Adipose tissue (tissue), 3 donors: ENCODE data around the gene YIPF1. TPM values are rescaled to one million over a fixed set of nuclear protein-coding genes. Genes with fewer than 3 reads are reported as not detected.
"Not testable (repeated sequence)": the region's sequence is repeated elsewhere in the genome, so short reads cannot be mapped to it uniquely, and the experiment has no call there.

Source experiments
- H3K27ac ChIP-seq: one replicate; pipeline ENCODE4 v1.5.1; 2013; ENCODE audit warnings: low read depth, low read length
- WGBS, 3 donors: extraction: QIAGEN DNeasy Blood & Tissue Kit; methylation state at CpG; one replicate each; pipeline ENCODE4 v1.1.7; 2013; 5-methylcytosine and 5-hydroxymethylcytosine counted together
- polyA plus RNA-seq, 3 donors: library from polyadenylated mRNA; stranded (reverse); fragments of 200-250 nt; gene quantifications; one replicate each; pipeline ENCODE4 v1.2.3, GENCODE V29; 2013
- donor health status: healthy with polysubstance abuse.
- donor health status: Bipolar disorder and iron deficiency.
- donor health status: healthy.

Gene YIPF1
- polyA plus RNA-seq, 3 donors = 16.3 to 22.6 (median 16.5) TPM

DNA sequence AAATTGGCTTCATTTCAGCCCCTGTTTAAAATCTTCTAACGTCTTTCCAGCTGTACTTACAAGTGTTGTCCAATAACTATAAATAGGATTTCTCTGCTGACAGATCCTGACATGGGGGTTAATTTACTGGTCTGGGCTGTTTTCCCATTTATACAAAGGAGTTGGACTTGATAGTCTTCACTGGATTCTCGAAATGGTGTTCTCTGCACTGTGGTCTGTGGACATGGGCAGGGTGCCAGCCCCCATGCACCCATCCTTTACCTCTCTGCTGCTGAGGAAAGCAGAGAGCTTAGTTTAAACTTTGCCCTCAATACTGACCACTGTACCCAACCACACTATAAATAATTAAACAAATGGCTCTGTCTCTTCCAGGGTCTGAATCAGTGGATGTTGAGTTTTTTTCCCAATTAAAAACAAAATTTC lies 9.6 kb upstream of the YIPF1 start:
- WGBS, 3 donors = 9 to 15% (median 13%) methylated on average over 2 of the region's 2 CpGs
- no peak overlapping the region for H3K27ac ChIP-seq

DNA sequence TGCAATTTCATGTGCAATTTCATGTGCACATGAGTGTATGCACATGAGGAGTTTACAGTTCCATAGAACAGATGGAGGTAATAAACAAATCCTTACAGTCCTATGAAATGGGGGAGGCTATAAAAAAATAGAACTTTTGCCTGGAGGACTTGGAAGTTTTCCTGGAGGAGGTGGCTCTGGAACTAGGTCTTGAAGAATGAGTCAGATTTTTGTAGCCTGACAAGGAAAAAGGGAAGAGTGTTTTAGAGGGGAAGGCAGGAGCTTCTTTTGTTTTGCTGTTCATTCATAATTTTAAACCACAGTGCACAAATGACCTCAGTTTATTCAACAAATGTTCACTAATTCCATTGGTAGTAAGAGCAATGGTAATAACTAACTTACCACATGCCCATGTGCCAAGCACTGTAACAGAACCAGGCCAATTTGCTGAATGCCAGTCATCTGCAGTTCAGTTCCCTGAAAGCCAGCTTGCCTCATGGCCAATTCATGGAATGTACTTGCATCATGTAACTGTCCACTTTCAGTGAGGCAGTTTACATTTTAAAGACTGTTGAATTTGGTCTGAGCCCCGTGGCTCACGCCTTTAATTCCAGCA lies 7.1 kb upstream of the YIPF1 start:
- 72 to 83% (median 80%) methylated on average over 2 of the region's 2 CpGs for WGBS, 3 donors
- peak overlapping the region; percentile 6 for H3K27ac ChIP-seq

DNA sequence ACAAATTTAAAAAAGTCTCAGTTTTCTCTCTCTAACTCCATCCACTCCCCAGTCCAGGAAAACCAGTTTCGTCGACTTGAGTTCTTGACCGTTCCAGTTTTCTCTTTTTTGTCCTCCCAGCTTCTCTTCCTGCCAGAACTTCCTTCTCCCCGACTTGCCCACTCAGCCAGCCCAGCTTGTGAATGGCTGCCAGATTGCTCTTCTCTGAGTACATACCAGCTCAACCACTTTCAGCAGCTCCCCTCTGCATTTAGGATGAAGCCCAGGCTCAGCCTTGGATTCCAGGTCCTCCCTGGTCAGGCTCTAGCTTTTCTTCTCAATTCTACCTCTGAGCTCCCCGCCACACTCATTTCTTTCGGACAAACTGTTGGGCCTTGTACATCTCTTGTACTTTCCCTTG lies 5.8 kb upstream of the YIPF1 start:
- no peak overlapping the region for H3K27ac ChIP-seq
- WGBS, 3 donors = 60 to 78% (median 68%) methylated on average over 6 of the region's 6 CpGs

DNA sequence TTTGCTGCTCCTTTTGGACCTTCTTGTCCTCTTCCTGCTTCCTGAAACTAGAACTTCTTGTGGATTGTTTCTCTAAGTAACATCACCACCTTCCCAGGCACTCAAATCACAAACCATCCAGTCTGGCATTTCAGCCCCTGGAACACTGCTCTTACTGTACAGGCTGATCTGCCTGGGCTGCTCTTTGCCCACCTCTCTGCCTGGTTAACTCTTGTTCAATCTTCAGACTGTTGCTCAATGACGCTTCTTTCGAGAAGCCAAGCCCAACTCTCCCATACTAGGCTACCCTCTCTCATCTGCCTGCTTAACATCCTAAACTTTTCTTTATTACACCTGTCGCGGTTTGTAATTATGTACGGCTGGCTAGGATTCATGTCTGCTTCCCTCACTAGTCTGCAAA lies 5.0 kb upstream of the YIPF1 start:
- H3K27ac ChIP-seq = no peak overlapping the region
- WGBS, 3 donors = 88 to 94% (median 89%) methylated on average over 5 of the region's 5 CpGs

DNA sequence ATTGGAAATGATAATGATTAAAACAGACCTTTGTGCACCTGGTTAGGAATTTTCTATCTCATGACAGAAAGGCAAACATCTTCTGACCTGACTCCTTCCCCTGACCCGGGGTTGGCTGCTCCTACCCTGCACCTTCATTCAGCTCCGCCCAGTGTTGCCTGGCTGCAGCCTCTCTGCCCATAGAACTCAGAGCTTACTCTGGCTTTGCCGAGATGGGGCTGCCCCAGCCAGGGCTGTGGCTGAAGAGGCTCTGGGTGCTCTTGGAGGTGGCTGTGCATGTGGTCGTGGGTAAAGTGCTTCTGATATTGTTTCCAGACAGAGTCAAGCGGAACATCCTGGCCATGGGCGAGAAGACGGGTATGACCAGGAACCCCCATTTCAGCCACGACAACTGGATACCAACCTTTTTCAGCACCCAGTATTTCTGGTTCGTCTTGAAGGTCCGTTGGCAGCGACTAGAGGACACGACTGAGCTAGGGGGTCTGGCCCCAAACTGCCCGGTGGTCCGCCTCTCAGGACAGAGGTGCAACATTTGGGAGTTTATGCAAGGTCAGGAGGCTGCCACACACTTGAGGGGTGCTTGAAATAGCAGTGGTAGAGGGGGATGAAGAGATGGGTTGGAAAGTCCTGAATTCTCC lies 4.5 kb upstream of the YIPF1 start, which contains the start of gene DIO1:
TSS of gene DIO1 (plus strand) at position 189 of the 638 bp plus-strand sequence. CDS start at position 213, 24 bp downstream.
- H3K27ac ChIP-seq = no peak within 1 kb of the TSS
- 54 to 84% (median 79%) methylated on average over 14 of the region's 14 CpGs for WGBS, 3 donors

DNA sequence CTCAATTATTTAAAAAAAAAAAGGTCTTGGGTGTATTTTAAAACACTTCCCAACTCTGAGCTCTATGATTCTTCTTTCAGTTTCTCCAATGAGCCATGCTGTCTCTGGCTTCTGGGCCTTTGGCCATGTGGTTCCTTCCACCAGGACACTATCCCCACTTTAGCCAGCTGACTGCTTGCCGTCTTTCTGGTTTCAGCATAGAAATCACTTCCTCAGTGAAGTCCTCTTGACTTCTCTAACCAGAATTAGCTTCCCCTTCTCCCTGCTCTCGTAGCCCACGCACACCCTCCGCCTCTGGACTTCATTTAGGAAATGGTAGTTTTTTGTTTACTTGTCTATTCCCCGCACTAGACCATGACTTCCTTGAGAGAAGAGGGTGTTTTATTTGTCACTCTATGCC lies 3.3 kb upstream of the YIPF1 start:
- no peak overlapping the region for H3K27ac ChIP-seq
- WGBS, 3 donors = 43 to 82% (median 44%) methylated on average over 5 of the region's 5 CpGs

DNA sequence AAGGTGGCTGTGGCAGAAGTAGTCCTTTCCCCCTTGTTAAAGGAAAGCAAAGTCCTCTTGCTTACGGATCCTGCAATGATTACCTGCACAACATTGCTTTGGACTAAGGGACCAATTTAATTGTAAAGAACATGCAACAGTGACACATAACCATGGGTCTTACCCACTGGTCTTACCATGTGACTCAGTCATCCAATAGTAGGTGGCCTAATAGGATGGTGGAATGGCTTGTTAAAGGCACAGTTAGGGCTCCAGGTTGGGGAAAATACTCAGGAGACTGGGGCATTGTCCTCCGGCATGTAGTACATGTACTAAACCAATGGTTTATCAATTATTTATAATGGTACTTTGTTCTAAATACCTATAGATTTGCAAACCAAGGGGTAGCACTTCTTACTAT lies 2.1 kb upstream of the YIPF1 start:
- WGBS, 3 donors = 93 to 94% (median 94%) methylated on average over 2 of the region's 2 CpGs
- no peak overlapping the region for H3K27ac ChIP-seq

DNA sequence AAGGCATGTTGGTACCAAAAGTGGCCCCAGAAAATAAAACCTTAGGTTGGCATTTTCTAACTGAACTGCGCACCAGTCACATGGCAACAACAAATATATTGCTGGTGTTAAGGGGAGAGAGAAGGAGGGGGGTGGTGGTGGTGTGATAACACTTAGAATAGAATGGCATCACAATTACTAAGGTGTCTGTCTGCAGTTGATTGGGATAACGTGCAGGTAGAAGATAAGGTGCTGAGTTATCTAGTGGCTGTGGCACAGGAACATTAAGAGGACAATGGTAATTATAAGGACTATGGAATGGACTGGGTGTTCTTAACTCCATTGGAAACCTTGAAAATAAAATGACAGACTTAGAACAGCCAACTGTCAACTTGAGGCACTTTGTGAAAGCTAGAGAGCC lies 1.4 kb upstream of the YIPF1 start:
- H3K27ac ChIP-seq = no peak overlapping the region
- 80 to 97% (median 93%) methylated on average over 2 of the region's 2 CpGs for WGBS, 3 donors

DNA sequence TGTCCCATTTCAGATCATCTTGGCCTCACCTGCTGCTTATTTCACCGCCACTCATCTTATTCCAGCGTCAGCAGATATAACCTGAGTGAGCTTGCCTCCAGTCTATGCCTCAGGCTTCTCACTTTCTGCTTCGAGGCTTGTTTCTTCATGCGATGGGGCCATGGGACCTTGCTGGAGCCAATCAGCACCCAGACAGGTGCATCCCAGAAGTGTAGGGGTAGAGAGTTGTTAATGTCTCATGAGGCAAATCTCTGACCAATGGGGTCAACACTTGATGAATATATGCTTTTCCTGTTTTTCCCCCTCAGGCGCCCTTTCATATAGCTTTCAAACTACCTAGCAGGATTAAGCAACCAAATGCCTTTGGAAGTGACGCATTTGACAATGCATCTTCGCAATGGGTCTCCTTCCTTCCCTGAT lies 935 bp upstream of the YIPF1 start:
- WGBS, 3 donors = 77 to 82% (median 78%) methylated on average over 7 of the region's 7 CpGs
- H3K27ac ChIP-seq = no peak overlapping the region

DNA sequence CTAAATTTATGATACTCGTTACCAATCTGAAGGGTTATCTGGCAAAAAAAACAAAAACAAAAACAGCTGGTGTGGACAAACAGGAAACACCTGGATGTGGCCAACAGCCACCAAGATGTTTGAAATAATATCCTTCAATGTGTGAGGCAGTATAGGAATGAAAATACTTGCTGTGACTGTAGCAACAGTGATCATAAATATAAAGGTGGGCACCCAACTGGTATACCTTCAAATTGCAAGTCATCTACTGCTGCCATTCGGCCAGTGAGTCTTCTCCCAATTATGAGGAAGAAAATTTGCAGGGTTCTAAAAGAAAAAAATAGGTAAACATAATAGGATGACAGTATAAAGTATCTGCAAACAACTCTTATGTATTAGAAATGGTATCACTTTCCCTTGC lies 916 bp downstream of the YIPF1 start:
- no peak overlapping the region for H3K27ac ChIP-seq
- WGBS, 3 donors = 45 to 53% (median 53%) methylated on average over 2 of the region's 2 CpGs

DNA sequence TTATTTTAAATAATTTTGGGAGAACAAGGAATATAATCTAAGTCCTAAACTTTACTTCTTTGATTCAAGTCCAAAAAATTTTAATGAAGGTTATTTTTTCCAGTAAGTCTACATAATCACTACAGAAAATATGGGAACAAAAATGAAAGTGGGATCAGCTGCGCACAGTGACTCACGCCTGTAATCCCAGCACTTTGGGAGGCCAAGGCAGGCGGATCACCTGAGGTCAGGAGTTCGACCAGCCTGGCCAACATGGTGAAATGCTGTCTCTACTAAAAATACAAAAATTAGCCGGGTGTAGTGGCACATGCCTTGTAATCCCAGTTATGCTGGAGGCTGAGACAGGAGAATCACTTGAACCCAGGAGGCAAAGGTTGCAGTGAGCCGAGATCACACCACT lies 6.0 kb downstream of the YIPF1 start:
- H3K27ac ChIP-seq = not testable (repeated sequence)
- WGBS, 3 donors = 95 to 98% (median 97%) methylated on average over 6 of the region's 6 CpGs

DNA sequence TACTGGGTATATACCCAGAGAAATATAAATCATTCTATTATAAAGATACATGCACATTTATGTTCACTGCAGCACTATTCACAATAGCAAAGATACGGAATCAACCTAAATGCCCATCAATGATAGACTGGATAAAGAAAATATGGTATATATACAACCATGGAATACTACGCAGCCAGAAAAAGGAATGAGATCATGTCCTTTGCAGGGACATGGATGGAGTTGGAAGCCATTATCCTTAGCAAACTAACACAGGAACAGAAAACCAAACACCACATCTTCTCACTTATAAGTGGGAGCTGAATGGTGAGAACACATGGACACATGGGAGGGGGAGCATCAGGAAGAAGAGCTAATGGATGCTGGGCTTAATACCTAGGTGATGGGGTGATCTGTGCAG lies 7.7 kb downstream of the YIPF1 start:
- 93 to 100% (median 99%) methylated on average over 2 of the region's 2 CpGs for WGBS, 3 donors
- H3K27ac ChIP-seq = not testable (repeated sequence)

DNA sequence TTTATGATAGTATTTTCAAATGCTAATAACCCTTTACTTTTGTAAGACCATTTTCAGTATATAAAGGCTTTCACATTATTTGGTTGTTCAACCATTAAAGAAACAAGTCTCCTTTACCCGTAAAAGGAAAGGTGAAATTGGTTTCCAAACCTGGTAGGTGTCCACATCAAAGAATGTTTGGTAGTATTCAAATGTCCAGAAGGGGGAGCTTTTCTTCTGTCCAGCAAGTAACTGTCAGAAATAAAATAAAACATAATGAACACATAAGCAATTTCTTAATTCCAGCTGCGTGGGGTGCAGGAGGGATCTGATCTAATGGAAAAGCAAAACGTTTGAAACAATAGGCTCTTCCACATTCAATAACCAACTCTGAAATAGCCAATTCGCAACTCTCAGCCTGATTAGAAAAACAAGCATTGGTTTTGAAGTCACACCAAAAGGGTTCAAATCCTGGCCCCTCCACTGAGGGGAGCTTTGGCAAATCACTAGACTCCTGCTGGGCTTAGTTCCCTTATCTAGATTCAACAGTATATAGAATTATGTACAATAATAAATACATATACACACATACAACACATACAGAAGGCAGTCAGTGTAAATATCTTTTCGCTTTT lies 11.0 kb downstream of the YIPF1 start:
- H3K27ac ChIP-seq = no peak overlapping the region
- WGBS, 3 donors = 46 to 54% (median 54%) methylated on average over 5 of the region's 5 CpGs

DNA sequence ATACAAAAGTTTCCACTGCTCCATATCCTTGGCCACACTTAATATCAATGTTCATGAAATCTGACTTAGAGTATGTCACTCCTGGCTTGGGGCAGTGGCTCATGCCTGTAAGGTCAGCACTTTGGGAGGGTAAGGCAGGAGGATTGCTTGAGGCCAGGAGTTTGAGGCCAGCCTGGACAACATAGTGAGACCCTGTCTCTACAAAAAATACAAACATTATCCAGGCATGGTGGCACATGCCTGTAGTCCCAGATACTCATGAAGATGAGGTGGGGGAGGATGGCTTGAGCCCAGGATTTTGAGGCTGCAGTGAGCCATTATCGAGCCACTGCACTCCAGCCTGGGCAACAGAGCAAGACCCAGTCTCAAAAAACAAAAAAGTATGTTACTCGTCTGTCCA lies 14.4 kb downstream of the YIPF1 start:
- WGBS, 3 donors = 91 to 97% (median 95%) methylated on average over 2 of the region's 2 CpGs
- H3K27ac ChIP-seq = not testable (repeated sequence)

DNA sequence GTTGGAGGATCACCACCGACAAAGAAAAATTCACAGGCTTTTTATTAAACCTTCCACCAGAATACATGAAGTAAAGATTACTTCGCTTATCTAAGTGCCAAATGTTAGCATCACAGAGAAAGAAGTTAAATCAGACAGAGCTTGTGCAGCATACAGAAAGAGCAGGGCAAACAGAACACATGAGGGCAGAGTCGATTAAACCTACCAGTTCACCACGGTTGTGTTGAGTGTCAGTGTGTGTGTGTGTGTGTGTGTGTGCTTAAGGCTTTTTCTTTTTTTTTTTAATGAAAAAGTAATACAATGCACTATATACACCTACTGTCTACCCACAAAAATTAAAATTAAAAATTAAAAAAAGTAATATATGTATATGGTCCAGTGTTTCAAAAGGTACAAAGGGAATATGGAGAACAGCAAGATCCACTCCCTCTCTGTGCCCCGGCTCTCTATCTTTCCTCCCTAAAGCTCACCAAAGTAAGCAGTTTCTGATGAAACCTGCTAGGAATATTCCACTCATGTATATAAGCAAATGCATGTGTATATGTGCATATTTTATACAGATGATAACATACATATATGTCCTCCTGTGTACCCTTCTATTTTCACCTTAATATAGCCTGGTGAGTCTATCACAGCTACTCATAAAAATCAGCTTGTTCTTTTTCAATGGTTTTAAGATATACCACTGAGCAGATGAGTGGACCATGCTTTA lies 17.7 kb downstream of the YIPF1 start:
- no peak overlapping the region for H3K27ac ChIP-seq
- 64 to 83% (median 78%) methylated on average over 5 of the region's 5 CpGs for WGBS, 3 donors

DNA sequence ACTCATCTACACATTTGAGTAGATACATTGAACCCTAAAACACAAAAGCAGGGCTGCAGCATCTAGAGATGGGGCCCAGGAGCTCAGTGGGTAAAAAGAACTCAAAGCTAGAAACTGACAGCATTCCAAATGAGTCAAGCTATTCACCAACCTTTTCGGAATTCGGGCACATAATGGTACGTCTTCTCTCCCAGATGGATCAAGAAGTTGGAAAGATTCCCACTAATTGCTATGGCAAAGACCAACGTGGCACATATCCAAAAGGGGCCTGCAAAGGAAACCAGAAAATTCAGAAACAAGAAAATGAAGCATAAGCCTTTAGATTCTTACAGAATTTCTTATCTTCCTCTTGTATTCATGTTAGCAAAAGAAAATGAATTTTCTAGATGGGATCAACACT lies 18.4 kb downstream of the YIPF1 start:
- no peak overlapping the region for H3K27ac ChIP-seq
- WGBS, 3 donors = 78 to 84% (median 79%) methylated on average over 4 of the region's 4 CpGs

DNA sequence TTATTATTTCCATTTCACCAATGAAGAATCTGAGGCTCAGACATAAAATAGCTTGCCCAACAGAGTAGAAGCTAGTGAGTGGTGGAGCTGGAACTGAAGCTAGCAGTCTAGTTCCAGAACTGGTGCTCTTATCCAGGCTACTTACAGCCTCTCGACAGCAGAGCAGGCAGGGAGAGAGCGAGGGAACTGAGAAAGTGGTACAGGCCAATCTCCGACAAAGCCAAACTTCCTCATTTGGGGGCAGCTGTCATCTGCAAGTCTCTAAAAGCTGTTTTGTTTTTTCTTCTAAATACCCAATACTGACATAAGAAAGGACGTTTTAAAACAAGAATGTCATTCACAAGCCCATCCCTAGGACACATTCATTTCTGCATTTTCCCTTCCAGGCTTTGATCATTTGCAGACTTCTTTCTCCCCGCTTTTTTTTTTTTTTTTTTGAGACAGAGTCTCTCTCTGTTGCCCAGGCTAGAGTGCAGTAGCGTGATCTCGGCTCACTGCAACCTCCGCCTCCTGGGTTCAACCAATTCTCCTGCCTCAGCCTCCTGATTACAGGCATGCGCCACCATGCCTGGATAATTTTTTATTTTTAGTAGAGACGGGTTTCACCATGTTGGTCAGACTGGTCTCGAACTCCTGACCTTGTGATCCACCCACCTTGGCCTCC lies 20.0 kb downstream of the YIPF1 start:
- H3K27ac ChIP-seq = no peak overlapping the region
- WGBS, 3 donors = 79 to 91% (median 80%) methylated on average over 11 of the region's 11 CpGs

DNA sequence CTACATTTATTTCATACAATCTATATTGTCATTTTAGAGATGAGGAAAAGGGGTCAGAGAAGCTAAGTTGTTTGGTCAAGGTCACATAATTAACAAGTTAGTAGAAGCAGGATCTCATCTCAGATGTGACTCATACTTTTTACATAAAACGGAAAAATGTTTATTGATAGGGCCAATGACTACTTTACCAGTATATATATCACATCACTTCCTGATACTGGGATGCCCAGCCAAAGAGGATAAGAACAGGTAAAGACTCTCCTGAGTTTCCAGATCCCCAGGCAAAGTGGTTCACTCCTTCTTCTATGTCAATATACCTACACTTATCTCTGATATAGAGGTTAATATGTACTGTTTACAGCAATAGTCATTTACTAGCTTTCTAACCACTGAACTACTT lies 21.0 kb downstream of the YIPF1 start:
- 38 to 95% (median 90%) methylated on average over 1 of the region's 1 CpG for WGBS, 3 donors

DNA sequence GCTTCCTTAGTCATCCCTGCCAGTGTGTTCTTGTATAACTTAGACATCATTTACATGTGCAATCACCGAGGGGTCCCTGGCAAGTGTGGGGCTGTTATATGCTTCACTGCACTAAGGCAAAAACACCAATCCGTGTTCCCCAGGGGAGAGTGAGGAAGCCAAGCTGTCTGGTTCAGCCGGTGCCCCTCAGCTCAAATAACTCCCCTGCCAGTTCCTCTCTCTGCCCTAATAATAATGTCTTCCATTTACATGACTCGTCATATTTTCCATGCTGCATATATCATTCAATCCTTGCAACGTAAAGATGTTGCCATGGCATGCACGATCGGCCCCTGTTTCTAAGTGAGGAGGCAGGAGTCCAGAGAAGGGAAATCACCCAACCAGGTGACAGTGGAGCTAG lies 27.1 kb downstream of the YIPF1 start:
- WGBS, 3 donors = 59 to 76% (median 70%) methylated on average over 7 of the region's 7 CpGs
- no peak overlapping the region for H3K27ac ChIP-seq

More for the DNA sequence above, 21.0 kb downstream of the YIPF1 start:
- H3K27ac ChIP-seq = no peak overlapping the region
